GM23338 (cell line): ENCODE data around the gene OR52E5. TPM values are rescaled to one million over a fixed set of nuclear protein-coding genes. Genes with fewer than 3 reads are reported as not detected.

Source experiments
- ATAC-seq: fragments of 200-7000 bp; cut with Tn5 transposase; 3 replicates; pipeline ENCODE4 v1.9.1; 2020
- DNase-seq: peaks from one replicate; pipeline ENCODE4 v3.0.0-alpha.2; 2015; ENCODE audit warnings: low spot score
- H2AFZ ChIP-seq: fragments of 200-600 bp; sonication (generic); 2 replicates; pipeline ENCODE4 v1.8.0; 2016; ENCODE audit warnings: antibody characterized with exemption, mild to moderate bottlenecking, moderate library complexity
- H3F3A ChIP-seq: fragments of 200-600 bp; sonication (generic); replicated peaks from 2 replicates; pipeline ENCODE4 v1.8.0; 2017; ENCODE audit warnings: antibody characterized with exemption, mixed run types, low read depth
- H3K27ac ChIP-seq: fragments of 200-600 bp; sonication (generic); 2 replicates; pipeline ENCODE4 v1.6.1; 2016; ENCODE audit warnings: low read depth
- H3K27me3 ChIP-seq: fragments of 200-600 bp; sonication (generic); 2 replicates; pipeline ENCODE4 v1.8.0; 2016; ENCODE audit warnings: mild to moderate bottlenecking, mixed run types, moderate library complexity; ENCODE audit not compliant: insufficient read depth
- H3K36me3 ChIP-seq: fragments of 200-600 bp; sonication (generic); 2 replicates; pipeline ENCODE4 v1.8.0; 2016; ENCODE audit warnings: mild to moderate bottlenecking; ENCODE audit not compliant: insufficient read depth
- H3K4me1 ChIP-seq: fragments of 200-600 bp; sonication (generic); 2 replicates; pipeline ENCODE4 v1.8.0; 2016; ENCODE audit warnings: mild to moderate bottlenecking, moderate library complexity; ENCODE audit not compliant: insufficient read depth
- H3K4me2 ChIP-seq: fragments of 200-600 bp; sonication (generic); 2 replicates; pipeline ENCODE4 v1.7.1; 2017; ENCODE audit warnings: mixed run types
- H3K4me3 ChIP-seq: fragments of 200-600 bp; sonication (generic); 2 replicates; pipeline ENCODE4 v1.6.1; 2016; ENCODE audit warnings: mixed run types
- H3K79me2 ChIP-seq: fragments of 200-600 bp; sonication (generic); replicated peaks from 2 replicates; pipeline ENCODE4 v1.8.0; 2017; ENCODE audit warnings: mild to moderate bottlenecking; ENCODE audit not compliant: insufficient read depth
- H3K9me2 ChIP-seq: fragments of 200-600 bp; sonication (generic); 2 replicates; pipeline ENCODE4 v1.8.0; 2017; ENCODE audit not compliant: insufficient read depth
- H4K20me1 ChIP-seq: fragments of 200-600 bp; sonication (generic); replicated peaks from 2 replicates; pipeline ENCODE4 v1.8.0; 2017; ENCODE audit warnings: mild to moderate bottlenecking; ENCODE audit not compliant: insufficient read depth
- H3K27ac Mint-ChIP-seq: 2 replicates; pipeline ENCODE4 v1.8.0; 2020; ENCODE audit warnings: inconsistent platforms, mild to moderate bottlenecking, moderate library complexity, mixed read lengths
- H3K27me3 Mint-ChIP-seq: 3 replicates; pipeline ENCODE4 v1.8.0; 2022; ENCODE audit warnings: low read depth, mild to moderate bottlenecking, moderate library complexity, mixed read lengths, inconsistent platforms; ENCODE audit not compliant: insufficient read depth, poor library complexity
- H3K36me3 Mint-ChIP-seq: 3 replicates; pipeline ENCODE4 v1.8.0; 2021; ENCODE audit warnings: low read depth, mild to moderate bottlenecking, inconsistent platforms, moderate library complexity, mixed read lengths
- H3K4me1 Mint-ChIP-seq: 3 replicates; pipeline ENCODE4 v1.8.0; 2020; ENCODE audit warnings: mild to moderate bottlenecking, inconsistent platforms, mixed read lengths
- H3K4me3 Mint-ChIP-seq: 3 replicates; pipeline ENCODE4 v1.8.0; 2021; ENCODE audit warnings: moderate library complexity, mild to moderate bottlenecking, inconsistent platforms, mixed read lengths
- H3K9me3 Mint-ChIP-seq: 3 replicates; pipeline ENCODE4 v1.8.0; 2020; ENCODE audit warnings: moderate library complexity, mild to moderate bottlenecking, inconsistent platforms, mixed read lengths
- CREB1 ChIP-seq: fragments of 250-450 bp; sonication (Bioruptor Pico); IDR thresholded peaks from 2 replicates; pipeline ENCODE4 v1.5.0; 2020; ENCODE audit warnings: low read depth, mild to moderate bottlenecking, moderate library complexity
- NANOG ChIP-seq: IDR thresholded peaks from 2 replicates; pipeline ENCODE4 v1.6.1; 2016; ENCODE audit warnings: antibody characterized with exemption, borderline replicate concordance
- POLR2AphosphoS5 ChIP-seq: IDR thresholded peaks from 2 replicates; pipeline ENCODE4 v1.6.1; 2016; ENCODE audit warnings: antibody characterized with exemption, low read depth
- STAT1 ChIP-seq: IDR thresholded peaks from one replicate; pipeline ENCODE4 v1.6.1; 2016; ENCODE audit warnings: antibody characterized with exemption; ENCODE audit not compliant: unreplicated experiment
- ZNF114 ChIP-seq: fragments of 250-450 bp; sonication (Bioruptor Pico); IDR thresholded peaks from 2 replicates; pipeline ENCODE4 v1.5.0; 2020; ENCODE audit warnings: mild to moderate bottlenecking, moderate library complexity
- ZNF331 ChIP-seq: fragments of 250-450 bp; sonication (Bioruptor Pico); IDR thresholded peaks from 2 replicates; pipeline ENCODE4 v1.5.0; 2020; ENCODE audit warnings: low read depth, mild to moderate bottlenecking, moderate library complexity
- polyA plus RNA-seq: library from polyadenylated mRNA; unstranded; fragments of >200 nt; fragmentation: Nextera tagmentation; extraction: Ambion mirVana; gene quantifications from 2 replicates; pipeline ENCODE4 v1.2.1, GENCODE V29; 2016
- total RNA-seq: library from RNA; depleted of rRNA; stranded (reverse); fragments of >200 nt; shearing (Covaris generic); gene quantifications from 2 replicates; pipeline ENCODE4 v1.2.3, GENCODE V29; 2014
- TF ChIP-seq, protein P1 (sequence below): IDR thresholded peaks from one replicate; pipeline ENCODE4 v1.6.1; 2018; ENCODE audit warnings: antibody characterized with exemption; ENCODE audit not compliant: unreplicated experiment
- TF ChIP-seq, protein P2 (sequence below), 2 experiments: fragments of 200-600 bp in 1 of 2; sonication (generic) in 1 of 2; conservative IDR thresholded peaks; 2 replicates each; pipeline versions ENCODE4 v1.5.1 to v1.6.1; 2016 to 2017; ENCODE audit warnings: antibody characterized with exemption in 2 of 2, low read depth in 2 of 2, mild to moderate bottlenecking in 2 of 2, moderate library complexity in 1 of 2
- TF ChIP-seq, protein P3 (sequence below): IDR thresholded peaks from 2 replicates; pipeline ENCODE4 v1.6.1; 2016; ENCODE audit warnings: antibody characterized with exemption

The OR52E5 gene
- total and polyA plus RNA-seq, 2 experiments from 2014 or later = not detected

DNA sequence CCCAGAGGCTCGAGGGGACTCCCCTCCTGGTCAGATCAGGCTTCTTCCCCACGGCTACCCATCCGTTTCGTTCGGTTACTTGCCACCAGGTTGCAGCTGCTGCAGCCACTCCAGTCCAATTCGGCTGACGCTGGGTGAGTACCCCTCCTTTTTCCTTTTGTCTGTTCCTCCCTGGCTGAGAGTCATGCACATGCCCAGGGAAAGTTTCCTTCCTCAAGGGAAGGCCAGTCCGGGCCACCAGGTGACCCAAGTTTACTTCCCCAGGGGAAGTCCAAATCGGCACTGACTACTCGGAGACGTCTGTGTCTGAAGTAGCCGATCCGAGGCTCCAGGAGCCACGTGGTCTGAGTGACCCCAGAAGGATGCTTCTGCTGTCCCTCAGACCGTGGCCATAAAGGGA is 35.8 kb downstream of the OR52E5 start:
- no peak overlapping the region for H2AFZ ChIP-seq
- H3K4me3 ChIP-seq = no peak overlapping the region
- H3K9me2 ChIP-seq = peaks cover 5% of the 10 kb centered on the region
- Mint-ChIP-seq H3K27me3 (peaks cover 16% of the 10 kb centered on the region), H3K4me3 (no peak overlapping the region), H3K9me3 (peaks cover 57% of the 10 kb centered on the region), H3K36me3 (peaks cover 24% of the 10 kb centered on the region), H3K4me1 (no peaks in the 10 kb centered on the region), H3K27ac (0 out of 2 replicates have a peak overlapping the region, but pooled peaks have one; percentile 94)
- H4K20me1 ChIP-seq = no peaks in the 10 kb centered on the region
- no peak for ATAC-seq
- no peaks in the 10 kb centered on the region for H3K36me3 ChIP-seq
- no peak overlapping the region for H3K27ac ChIP-seq
- H3K4me1 ChIP-seq = no peaks in the 10 kb centered on the region
- H3K79me2 ChIP-seq = no peaks in the 10 kb centered on the region
- H3K4me2 ChIP-seq = no peak overlapping the region
- H3K27me3 ChIP-seq = no peaks in the 10 kb centered on the region
- TF ChIP-seq ZNF114 (CRISPR knock-in tag) = no peak
- TF ChIP-seq NANOG = no peak
- no peak for TF ChIP-seq POLR2AphosphoS5
- no peak for TF ChIP-seq CREB1
- TF ChIP-seq, protein P1, sequence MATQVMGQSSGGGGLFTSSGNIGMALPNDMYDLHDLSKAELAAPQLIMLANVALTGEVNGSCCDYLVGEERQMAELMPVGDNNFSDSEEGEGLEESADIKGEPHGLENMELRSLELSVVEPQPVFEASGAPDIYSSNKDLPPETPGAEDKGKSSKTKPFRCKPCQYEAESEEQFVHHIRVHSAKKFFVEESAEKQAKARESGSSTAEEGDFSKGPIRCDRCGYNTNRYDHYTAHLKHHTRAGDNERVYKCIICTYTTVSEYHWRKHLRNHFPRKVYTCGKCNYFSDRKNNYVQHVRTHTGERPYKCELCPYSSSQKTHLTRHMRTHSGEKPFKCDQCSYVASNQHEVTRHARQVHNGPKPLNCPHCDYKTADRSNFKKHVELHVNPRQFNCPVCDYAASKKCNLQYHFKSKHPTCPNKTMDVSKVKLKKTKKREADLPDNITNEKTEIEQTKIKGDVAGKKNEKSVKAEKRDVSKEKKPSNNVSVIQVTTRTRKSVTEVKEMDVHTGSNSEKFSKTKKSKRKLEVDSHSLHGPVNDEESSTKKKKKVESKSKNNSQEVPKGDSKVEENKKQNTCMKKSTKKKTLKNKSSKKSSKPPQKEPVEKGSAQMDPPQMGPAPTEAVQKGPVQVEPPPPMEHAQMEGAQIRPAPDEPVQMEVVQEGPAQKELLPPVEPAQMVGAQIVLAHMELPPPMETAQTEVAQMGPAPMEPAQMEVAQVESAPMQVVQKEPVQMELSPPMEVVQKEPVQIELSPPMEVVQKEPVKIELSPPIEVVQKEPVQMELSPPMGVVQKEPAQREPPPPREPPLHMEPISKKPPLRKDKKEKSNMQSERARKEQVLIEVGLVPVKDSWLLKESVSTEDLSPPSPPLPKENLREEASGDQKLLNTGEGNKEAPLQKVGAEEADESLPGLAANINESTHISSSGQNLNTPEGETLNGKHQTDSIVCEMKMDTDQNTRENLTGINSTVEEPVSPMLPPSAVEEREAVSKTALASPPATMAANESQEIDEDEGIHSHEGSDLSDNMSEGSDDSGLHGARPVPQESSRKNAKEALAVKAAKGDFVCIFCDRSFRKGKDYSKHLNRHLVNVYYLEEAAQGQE = no peak
- no peaks in the 10 kb centered on the region for H3F3A ChIP-seq
- DNase-seq = no peak

DNA sequence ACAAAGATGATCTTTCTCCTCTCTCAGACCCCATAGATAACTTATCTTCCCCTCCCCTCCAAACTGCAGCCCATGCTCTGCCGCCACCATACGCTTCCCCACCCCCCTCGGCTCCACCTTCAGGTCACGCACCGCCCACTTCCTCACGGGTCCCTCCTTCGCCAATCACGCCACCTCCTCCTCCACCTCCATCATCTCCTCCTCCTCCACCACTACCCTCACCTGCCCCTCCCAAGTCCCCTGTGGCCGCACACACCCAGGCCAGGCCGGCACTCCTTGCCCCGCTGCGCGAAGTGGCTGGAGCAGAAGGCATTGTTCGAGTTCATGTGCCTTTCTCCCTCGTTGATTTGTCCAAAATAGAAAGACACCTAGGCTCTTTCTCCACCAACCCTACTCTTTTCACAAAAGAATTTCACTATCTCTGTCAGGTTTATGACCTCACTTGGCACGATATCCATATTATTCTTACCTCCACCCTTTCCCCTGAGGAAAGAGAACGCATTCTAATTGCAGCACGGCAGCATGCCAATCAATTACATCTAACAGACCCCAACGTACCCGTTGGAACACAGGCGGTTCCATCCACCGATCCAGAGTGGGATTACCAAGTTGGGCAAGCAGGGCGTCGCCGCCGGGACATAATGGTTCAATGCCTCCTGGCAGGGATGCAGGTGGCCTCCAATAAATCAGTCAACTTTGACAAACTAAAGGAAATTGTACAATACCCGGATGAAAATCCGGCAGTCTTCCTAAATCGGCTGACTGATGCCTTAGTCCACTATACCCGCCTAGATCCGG is 36.8 kb downstream of the OR52E5 start:
- Histone ChIP-seq H3K4me3 (no peak overlapping the region), H3K36me3 (no peaks in the 10 kb centered on the region), H3K4me2 (no peak overlapping the region), H3K79me2 (no peaks in the 10 kb centered on the region), H4K20me1 (no peaks in the 10 kb centered on the region), H2AFZ (no peak overlapping the region), H3F3A (no peaks in the 10 kb centered on the region), H3K27me3 (no peaks in the 10 kb centered on the region), H3K27ac (no peak overlapping the region), H3K9me2 (peaks cover 5% of the 10 kb centered on the region), H3K4me1 (no peaks in the 10 kb centered on the region)
- Mint-ChIP-seq H3K36me3 (peaks cover 24% of the 10 kb centered on the region), H3K9me3 (peaks cover 57% of the 10 kb centered on the region), H3K27ac (no peak overlapping the region), H3K4me3 (no peak overlapping the region), H3K27me3 (peaks cover 16% of the 10 kb centered on the region), H3K4me1 (no peaks in the 10 kb centered on the region)
- no peak for ATAC-seq
- TF ChIP-seq, protein P1 = no peak
- TF ChIP-seq STAT1 (no peak), CREB1 (no peak), ZNF331 (no peak)
- TF ChIP-seq, protein P2, sequence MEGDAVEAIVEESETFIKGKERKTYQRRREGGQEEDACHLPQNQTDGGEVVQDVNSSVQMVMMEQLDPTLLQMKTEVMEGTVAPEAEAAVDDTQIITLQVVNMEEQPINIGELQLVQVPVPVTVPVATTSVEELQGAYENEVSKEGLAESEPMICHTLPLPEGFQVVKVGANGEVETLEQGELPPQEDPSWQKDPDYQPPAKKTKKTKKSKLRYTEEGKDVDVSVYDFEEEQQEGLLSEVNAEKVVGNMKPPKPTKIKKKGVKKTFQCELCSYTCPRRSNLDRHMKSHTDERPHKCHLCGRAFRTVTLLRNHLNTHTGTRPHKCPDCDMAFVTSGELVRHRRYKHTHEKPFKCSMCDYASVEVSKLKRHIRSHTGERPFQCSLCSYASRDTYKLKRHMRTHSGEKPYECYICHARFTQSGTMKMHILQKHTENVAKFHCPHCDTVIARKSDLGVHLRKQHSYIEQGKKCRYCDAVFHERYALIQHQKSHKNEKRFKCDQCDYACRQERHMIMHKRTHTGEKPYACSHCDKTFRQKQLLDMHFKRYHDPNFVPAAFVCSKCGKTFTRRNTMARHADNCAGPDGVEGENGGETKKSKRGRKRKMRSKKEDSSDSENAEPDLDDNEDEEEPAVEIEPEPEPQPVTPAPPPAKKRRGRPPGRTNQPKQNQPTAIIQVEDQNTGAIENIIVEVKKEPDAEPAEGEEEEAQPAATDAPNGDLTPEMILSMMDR (conservative IDR thresholded peaks at IDR 0.05; ENCODE audit: low read depth in 2 of 2) = no peak
- TF ChIP-seq, protein P3, sequence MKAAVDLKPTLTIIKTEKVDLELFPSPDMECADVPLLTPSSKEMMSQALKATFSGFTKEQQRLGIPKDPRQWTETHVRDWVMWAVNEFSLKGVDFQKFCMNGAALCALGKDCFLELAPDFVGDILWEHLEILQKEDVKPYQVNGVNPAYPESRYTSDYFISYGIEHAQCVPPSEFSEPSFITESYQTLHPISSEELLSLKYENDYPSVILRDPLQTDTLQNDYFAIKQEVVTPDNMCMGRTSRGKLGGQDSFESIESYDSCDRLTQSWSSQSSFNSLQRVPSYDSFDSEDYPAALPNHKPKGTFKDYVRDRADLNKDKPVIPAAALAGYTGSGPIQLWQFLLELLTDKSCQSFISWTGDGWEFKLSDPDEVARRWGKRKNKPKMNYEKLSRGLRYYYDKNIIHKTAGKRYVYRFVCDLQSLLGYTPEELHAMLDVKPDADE = no peak
- no peak for DNase-seq
